GM21390 (cell line): ENCODE measurements around the gene PCDHGC3.
A peak's percentile ranks its signal among the peaks of the same experiment; 100 is the strongest.

Source experiments
- ATAC-seq: cut with Tn5 transposase; IDR thresholded peaks from one replicate; pipeline ENCODE4 v1.9.1; 2021; ENCODE audit not compliant: unreplicated experiment

Gene PCDHGC3

DNA sequence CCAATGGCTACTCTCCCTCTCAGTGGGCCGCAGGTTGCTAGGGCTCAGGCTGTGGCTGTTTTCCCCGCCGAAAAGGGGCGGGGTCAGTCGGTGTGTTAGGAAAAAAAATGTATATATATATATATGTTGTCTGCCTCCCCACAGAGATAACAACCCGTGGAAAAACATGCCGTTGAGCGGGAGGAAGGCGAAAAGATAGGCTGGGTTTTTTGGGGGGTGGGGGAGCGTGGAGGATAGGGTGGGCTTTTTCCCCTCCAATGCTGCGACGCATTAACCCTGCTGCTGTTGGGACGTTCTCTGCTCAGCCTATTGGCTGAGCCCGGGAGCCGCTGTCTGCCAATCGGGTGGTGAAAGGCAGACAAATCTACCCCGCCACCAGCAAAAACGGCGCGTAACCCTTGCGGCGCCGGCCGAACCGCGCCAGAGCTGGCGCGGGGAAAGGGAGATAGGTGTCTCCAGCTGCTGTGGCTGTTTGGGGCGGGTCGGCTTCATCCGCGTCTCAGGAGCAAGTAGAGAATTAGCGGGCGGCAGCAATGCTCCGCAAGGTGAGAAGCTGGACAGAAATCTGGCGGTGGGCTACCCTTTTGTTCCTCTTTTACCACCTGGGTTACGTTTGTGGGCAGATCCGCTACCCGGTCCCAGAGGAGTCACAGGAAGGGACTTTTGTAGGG is 9.0 kb downstream of the PCDHGC3 start, which contains the start of gene PCDHGC4:
Gene PCDHGC4 (plus strand): TSS at position 390 of the 671 bp plus-strand sequence. CDS start 144 bp downstream, at position 534.
- ATAC-seq: peak; percentile 46

DNA sequence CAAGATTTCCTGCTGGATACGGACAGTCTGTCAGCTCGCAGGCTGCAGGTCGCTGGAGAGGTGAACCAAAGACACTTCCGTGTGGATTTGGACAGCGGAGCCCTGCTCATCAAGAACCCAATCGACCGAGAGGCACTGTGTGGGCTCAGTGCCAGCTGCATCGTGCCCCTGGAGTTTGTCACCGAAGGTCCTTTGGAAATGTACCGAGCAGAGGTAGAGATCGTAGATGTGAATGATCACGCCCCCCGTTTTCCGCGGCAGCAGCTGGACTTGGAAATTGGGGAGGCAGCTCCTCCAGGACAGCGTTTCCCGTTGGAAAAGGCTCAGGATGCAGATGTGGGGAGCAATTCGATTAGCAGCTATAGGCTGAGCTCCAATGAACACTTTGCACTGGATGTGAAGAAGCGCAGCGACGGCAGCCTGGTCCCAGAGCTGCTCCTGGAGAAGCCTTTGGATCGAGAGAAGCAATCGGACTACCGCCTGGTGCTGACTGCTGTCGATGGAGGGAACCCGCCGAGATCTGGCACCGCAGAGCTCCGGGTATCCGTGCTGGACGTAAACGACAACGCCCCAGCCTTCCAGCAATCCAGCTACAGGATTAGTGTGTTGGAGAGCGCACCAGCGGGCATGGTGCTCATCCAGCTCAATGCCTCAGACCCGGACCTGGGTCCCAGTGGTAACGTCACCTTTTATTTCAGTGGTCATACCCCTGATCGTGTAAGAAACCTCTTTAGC is 9.7 kb downstream of the PCDHGC3 start:
- no peak for ATAC-seq

DNA sequence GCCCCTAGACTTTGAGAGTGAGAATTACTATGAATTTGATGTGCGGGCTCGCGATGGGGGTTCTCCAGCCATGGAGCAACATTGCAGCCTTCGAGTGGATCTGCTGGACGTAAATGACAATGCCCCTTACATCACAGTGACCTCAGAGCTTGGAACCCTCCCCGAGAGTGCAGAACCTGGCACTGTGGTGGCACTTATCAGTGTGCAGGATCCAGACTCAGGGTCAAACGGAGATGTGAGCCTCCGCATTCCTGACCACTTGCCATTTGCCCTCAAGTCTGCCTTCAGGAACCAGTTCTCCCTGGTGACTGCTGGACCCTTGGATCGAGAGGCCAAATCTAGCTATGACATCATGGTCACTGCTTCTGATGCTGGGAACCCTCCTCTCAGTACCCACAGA is 10.3 kb downstream of the PCDHGC3 start:
- ATAC-seq: no peak

DNA sequence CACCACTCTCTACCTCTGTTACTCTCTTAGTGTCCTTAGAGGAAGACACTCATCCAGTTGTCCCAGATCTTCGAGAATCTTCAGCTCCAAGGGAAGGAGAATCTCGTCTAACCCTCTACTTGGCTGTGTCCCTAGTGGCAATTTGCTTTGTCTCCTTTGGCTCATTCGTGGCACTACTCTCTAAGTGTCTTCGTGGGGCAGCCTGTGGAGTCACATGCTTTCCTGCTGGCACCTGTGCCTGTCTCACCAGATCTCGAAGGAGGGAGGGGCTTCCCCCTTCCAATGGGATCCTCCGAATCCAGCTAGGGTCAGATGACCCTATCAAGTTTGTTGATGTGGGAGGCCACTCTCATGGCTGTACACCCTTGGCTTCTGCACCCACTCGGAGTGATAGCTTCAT is 11.4 kb downstream of the PCDHGC3 start:
- ATAC-seq: no peak

- ATAC-seq: no peak
These were observed 13.1 kb downstream of the PCDHGC3 start, which contains the start of gene PCDHGC5 for GRCh38 chr5:141488591-141489561. Gene PCDHGC5, plus strand, starts transcription at chr5:141489081. Its CDS starts 160 bp downstream, at chr5:141489241.

- ATAC-seq: no peak
These were observed 14.1 kb downstream of the PCDHGC3 start for GRCh38 chr5:141489841-141490240.

DNA sequence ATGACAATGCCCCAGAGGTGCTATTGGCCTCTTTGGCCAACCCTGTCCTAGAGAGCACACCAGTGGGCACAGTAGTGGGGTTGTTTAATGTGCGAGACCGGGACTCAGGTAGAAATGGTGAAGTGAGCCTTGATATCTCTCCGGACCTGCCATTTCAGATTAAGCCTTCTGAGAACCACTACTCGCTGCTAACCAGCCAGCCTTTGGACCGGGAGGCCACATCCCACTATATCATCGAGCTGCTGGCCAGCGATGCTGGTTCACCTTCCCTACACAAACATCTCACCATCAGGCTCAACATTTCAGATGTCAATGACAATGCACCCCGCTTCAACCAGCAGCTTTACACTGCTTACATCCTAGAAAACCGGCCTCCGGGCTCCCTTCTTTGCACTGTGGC is 14.5 kb downstream of the PCDHGC3 start:
- no peak for ATAC-seq

GRCh38 chr5:141490771-141491170 is 15.0 kb downstream of the PCDHGC3 start:
- no peak for ATAC-seq

- ATAC-seq: peak; percentile 23
These were observed 15.8 kb downstream of the PCDHGC3 start for GRCh38 chr5:141491323-141492167.

DNA sequence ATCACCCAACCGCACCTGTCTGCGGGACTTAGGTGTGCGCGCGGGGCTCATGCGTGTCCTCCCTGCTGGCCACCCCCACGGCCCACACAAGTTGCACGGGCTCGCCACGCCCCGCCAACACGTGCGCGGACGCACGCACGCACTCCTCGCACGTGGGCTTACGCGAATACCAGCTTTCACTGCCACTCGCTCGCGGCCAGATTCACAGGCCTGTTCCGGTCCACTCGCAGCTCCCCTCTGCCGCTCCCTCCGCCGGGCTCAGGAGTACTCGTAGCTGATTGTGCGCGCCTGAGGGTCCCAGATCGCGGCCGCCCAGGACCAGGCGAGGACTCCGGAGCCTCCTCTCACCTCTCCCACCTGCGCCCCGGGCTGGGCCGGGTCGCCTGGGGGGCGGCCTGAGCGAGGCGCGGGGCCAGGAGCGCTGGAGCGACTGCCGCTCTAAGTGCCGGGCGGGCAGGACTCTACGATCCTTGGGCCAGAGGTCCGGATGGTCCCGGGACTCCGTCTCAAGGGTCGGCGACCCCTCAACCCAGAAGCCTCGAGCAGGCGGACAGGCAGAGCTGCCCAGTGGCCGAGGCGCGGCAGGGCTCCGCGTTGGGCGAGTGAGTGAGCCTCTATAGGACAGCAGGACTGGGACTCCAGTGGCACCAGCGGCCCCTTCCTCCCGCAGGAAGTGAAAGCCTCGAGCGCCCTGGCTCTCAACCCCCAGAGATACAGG is 16.6 kb downstream of the PCDHGC3 start:
- peak; percentile 53 for ATAC-seq

GRCh38 chr5:141493500-141494422 is 18.0 kb downstream of the PCDHGC3 start:
- ATAC-seq: no peak

DNA sequence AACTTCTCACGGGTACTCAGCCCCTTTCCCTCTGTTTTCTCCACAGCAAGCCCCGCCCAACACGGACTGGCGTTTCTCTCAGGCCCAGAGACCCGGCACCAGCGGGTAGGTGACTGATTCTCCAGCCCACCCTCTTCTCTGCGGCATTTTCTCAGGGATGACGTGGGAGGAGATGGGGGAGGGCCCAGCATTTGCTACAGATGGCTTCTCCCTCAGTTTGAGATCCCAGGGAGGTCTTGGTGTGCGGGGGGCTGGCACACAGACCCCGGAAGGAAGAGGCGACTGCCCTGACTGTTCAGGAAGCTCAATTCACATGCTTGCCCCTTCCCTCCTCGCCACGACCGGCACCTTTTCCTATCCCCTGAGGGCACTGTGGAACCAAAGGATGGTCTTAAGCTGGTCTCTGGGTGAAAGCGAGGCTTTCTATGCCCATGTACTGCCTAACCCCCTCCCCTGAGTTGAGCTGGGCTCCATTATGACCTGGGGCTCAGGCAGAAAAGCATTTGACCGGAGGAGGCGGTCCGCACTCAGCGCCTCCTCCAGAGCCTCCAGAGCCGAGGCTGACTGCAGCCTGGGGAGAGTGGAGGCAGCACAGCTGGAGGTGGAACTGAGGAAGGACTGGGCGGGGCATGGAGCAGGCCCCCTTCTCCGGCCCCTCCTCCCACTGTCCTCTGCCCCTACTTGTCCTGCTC is 19.1 kb downstream of the PCDHGC3 start:
- no peak for ATAC-seq

GRCh38 chr5:141495453-141495811 is 19.7 kb downstream of the PCDHGC3 start:
- no peak for ATAC-seq

DNA sequence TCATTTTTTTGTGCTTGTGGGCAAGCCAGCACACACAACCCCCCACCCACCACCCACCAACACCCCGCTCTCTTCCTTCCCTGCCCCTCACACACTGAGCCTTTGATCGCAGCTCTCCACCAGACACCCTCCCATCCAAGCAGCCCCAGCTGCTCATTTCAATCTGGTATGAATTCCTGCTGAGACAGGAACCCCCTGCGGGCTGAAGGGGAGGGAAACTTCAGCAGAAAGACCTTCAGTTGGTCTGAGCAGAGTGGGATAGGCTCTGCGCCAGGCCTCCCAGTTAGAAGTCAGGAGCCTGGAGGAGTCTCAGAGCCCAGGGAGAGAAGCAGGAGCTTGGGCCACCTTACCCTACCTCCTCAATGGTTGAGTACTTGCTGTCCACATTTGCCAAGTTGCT is 20.3 kb downstream of the PCDHGC3 start:
- no peak for ATAC-seq

GRCh38 chr5:141501761-141502160 is 26.0 kb downstream of the PCDHGC3 start:
- no peak for ATAC-seq

- no peak for ATAC-seq
These were observed 27.9 kb downstream of the PCDHGC3 start for GRCh38 chr5:141503681-141504080.

- no peak for ATAC-seq
These were observed 28.4 kb downstream of the PCDHGC3 start for GRCh38 chr5:141504216-141504615.
